GM10847 (cell line): Measurements from ENCODE around the gene CSNK1G2.

ENCODE experiments used
- POLR2A ChIP-seq: IDR thresholded peaks from 2 replicates; pipeline ENCODE4 v1.6.1; 2011; ENCODE audit not compliant: insufficient read length; ENCODE audit errors: extremely low read depth

The CSNK1G2 gene

DNA sequence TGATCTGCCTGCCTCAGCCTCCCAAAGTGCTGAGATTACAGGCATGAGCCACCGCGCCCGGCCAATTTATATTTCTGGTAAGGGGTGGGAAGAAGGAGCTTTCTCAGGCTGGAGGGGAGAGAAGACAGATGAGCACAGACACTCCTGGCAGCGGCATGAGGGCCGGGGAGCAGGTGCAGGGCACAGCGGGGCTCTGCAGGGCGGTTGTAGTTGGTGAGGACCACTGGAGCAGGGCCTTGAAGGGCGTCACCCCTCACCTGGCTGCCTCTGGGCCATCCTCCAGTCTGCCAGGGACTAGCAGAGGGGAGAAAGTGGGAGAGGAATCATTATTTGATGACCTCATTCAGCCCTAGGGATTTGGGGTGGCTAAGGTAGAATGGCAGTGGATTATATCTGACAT is 8.6 kb upstream of the CSNK1G2 start:
- no peak for TF ChIP-seq POLR2A

DNA sequence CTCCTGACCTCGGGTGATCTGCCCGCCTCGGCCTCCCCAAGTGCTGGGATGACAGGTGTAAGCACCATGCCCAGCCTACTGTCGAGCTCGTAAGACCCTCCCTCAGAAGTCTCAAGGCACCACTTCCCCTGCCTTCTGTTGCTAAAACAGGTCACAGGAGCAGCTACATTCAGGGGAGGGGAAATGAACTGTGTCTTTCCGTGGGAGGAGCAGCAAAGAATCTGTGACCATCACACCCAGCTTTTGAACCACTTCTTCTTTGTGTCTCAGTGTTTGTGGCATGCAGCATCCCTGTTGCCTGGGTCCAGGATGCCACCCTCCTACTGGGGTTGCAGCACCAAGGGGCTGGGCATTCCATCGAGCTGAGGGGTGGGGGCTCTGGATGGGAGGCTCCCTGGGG is 7.7 kb upstream of the CSNK1G2 start:
- TF ChIP-seq POLR2A = no peak

DNA sequence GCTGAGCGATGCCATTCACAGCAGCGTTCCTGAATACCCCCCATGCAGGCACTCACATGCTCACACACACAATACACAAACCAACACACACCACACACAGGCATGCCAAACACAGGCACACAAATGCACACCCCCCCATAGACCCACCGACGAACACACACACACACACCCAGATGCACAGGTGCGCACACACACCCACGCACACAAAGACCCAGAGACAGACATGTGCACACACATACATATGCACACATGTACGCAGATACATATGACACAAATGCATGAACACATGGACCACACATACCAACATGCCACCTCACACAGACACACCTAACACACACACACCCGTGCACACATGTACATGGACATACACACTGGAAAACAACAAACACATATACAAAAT is 7.0 kb upstream of the CSNK1G2 start:
- TF ChIP-seq POLR2A = no peak

DNA sequence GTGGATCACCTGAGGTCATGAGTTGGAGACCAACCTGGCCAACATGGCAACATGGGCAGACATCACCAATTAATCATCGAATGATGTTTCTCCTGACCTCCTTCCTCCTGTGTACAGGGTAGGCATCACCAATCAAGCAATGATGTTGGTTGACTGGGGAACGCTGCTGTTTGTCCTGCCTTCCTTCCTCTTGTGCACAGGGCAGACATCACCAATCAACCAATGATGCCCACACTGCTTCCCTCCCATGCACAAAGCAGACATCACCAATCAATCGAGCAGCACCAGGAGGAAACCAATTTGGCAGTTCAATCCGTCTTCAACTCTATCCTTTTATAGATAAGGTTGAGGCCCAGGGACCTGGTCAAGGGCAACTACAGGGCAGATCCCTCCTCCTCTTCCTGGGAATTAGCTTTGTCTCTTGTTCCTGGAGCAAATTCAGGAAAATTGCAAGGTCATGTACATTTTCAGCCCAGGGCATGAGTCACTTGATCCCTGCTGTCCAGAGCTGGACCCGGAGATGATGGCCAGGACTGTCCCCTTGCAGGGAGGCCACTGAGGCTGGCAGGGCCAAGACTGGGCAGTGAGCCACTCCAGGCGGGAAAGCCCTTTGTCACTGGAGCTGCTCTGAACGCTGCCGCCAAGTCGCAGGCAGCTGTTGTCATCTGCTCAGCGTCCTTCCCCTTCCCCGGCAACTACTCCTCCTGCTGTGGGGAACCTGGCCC is 5.3 kb upstream of the CSNK1G2 start:
- no peak for TF ChIP-seq POLR2A

DNA sequence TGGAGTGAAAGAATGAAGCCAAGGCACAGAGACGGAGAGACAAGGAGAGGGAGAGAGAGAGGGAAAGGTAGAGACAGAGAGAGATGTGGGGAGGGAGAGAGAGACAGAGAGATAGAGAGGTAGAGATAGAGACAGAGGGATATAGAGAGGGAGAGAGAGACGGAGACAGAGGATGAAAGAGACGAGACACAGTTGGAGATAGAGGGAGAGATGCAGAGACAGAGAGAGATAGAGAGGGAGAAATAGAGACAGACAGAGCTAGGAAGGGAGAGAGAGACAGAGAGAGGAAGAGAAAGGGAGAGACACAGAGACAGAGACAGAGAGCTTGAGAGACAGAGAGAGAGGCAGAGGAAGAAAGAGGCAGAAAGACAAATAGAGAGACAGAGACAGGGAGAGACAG is 4.5 kb upstream of the CSNK1G2 start:
- no peak for TF ChIP-seq POLR2A

DNA sequence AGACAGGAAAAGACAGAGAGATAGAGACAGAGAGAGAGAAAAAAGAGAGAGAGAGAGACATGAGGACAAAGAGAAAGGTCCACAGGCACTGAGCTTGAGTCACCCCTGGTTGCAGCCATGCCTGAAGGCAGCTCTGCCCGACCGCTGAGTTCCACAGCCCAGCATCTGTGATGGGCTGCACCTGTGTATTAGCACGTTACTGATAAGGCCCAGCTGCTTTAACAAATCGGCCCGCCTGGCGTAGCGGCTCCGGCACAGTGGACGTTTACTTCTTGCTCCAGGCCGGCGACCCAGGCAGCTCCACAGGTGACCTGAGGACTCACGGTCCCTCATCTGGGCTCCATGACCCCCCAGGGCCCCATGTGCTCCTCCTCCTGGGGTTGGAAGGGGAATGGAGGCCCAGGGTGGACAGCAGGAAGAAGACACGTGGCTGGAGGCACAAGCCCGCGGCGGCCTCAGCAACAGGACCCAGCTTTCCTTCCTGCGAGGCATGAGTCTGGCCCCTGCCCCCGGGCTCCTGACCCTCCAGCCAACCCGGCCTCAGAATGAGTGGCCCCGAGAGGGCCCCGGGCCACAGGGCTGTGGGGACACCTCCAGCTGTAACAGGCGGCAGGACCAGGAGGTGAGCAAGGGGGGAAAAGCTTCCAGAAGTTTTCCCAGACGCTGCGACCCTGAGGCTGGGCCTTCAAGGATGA is 3.9 kb upstream of the CSNK1G2 start:
- TF ChIP-seq POLR2A = no peak

DNA sequence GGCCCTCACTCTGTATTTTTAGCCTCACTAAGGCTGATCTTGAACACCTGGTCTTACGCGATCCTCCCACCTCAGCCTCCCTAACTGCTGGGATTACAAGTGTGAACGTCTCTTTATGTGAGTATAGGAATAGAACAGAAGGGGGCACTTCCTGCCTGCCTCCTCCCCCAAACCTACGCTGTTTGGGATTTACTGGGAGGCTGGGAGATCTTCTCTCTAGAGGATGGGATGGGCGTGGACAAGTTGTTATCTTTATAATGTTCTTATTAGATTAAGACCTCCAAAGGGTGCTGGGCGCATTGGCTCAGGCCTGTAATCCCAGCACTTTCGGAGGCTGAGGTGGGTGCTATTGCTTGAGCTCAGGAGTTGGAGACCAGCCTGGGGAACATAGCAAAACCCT is 2.9 kb upstream of the CSNK1G2 start:
- no peak for TF ChIP-seq POLR2A

DNA sequence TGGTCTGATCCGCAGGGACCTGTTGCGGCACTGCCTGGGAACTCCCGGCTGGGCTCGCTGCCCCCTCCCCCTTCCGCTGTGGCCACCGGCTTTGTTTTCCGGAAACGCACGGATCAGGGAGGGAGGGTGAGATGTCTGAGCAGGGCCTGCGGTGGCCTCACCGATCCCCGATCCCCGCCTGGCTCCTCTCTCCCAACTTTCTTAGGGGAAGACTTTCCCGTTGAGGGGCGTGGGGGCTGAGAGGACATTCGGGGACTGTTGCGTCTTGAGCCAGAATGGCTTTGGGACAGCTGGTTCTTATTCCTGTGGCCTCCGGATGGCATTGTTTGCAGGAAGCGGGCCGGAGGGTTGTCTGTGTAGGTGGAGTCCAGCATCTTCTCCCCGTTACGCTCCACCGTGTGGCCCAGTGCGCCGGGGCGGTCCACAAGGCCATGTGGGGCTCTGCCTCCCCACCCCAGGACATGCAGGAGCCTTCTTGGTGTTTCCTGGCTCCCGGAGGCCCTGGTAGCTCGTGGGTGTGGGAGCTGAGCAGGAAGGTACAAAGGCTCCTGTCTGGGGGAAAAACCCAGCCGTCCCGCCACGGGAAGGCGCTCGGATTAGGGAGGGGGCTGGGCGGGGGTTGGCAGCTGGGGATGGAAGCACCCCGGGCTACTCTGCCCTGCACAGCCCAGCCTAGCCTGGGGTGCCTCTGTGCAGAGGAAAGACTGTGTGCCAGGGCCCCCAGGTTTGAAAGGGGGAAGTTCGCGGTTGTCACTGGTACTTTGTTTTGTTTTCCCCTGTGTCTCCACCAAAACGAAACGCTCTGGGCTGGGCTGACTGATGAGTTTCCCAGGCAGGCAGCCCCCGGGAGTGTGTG is 1.3 kb downstream of the CSNK1G2 start:
- peak; percentile 7 for TF ChIP-seq POLR2A

DNA sequence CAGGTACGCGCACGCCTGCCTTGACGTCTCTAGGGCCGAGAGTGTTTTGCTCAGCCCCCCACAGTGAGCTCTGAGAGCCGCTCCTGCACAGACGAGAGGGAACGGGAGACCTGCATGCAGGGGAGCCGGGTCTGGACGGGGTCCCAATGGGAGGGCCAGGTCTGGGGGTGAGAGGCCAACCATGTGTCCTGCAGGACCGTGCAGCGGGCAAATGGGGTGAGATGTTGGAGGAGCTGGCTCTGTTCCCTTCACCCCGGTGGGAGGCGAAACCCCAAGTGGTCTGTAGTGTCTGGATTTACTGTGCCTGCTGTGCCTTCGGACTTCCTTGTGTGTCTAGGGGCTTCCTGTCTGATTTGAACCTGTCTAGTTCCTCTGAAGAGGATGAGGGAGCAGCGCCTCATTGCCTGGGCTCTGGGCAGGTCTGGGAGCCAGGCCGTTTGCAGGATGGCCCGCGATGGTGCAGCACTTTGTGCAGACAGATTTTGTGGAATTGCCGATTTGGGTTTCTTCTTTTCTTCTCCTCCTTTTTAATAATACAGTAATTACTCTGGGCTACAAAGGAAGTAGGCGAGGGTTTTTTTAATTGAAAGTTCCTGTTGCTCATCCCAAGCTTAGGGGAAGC is 2.1 kb downstream of the CSNK1G2 start:
- TF ChIP-seq POLR2A = no peak

DNA sequence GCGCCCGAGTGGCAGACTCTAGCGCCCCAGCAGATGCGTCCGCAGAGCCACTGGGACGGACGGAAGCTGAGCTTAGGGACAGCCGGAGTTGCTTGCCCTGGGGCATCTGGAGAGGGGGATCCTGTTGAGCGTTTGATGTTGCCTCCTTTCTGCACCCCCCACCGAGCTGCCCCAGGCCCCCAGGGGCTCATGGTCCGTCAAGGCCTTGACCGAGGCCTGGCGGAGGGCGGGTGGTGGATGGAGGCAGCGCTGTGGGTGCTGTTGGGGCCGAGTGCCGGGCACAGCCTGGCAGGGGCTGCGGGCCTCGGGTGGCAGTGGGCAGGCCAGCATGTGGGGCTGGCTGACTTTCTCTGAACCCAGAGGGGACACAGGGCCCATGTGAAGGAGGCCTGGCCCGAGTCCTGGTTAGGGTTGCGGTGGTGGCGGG is 2.7 kb downstream of the CSNK1G2 start:
- no peak for TF ChIP-seq POLR2A

DNA sequence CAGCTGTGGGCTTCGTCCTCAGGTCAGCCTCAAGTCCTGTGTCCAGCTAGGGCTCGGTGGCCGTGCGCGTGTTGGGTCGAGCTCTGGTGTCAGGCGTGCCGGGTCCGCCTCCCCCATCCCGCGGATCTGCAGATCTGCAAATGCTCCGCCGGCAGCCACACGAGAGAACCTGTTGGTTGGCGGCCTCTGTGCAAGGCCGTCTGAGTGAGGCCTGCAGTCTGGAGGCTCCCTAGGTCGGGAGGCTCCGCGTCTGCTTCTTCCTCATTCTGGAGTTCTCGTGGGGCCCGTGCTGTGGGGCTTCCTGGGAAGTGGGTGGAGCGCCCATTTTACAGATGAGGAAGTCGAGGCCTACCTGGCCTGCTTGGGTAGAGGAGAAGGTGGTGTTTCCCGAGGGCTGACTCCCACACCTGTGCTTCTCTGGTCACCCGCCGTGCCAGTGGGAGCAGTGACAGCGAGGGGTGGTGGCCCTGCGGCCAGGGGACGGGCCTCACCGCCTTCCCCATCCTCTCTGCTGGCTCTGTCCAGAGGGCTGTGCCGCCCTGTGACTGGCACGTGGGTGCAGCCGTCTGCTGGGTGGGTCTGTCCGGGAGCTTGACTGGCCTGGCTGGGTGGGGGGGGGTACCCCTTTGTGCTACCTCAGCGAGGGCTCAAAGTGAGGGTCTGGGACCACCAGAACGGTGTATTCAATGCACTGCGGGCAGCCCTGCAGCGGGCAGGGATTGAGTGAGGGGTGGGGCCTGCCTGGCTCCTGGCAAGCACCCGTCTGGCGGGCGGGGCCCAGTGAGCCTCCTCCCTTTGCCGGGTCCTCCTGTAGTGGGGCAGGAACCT is 3.3 kb downstream of the CSNK1G2 start:
- TF ChIP-seq POLR2A = no peak

DNA sequence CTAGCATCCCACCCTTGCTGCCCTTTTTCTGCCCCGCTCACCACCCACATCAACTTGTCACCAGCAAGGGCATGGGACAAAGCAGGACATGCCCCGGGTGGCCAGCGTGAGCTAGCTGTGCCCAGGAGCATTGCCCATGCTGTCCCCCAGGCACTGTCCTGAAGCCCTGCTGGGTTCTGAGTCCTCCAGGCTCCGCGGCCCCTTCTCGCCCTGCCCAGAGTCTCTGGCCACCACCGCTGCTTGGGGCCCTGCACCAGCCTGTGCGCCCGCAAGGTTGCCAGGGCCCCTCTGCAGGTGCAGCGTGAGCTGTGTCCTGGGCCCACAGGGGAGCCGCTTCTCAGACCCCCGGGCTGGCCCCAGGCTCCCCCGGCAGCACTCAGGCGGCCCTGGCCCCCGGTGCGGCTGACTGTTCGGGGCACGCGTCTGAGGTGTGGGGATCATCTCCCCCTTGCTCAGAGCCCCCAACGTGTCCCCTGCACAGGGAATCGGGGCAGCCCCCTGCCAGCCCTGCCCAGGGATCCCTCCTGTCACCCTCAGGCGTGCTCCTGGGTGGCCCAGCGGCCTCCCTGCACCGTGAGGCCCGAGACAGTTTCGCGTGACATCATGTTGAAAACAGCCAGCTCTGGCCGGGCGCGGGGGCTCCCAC is 4.1 kb downstream of the CSNK1G2 start:
- no peak for TF ChIP-seq POLR2A

DNA sequence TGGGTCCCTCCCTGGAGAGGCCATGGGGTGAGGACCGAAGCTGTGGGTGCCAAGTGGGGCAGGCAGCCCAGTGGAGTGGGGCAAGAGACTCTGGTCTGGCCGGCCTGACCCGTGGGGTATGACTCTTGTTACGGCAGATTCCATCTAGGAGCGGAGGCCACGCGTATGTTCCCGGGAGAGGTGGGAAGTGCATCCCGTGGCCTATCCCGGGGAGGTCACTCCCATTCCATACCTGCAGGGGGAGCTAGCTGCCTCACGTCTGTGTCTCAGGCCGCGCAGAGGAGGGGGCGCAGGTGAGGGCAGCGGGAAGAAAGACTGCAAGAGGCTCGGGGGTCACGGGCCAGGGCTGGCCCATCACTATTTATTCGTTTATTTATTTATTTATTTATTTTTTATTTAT is 4.9 kb downstream of the CSNK1G2 start:
- no peak for TF ChIP-seq POLR2A

DNA sequence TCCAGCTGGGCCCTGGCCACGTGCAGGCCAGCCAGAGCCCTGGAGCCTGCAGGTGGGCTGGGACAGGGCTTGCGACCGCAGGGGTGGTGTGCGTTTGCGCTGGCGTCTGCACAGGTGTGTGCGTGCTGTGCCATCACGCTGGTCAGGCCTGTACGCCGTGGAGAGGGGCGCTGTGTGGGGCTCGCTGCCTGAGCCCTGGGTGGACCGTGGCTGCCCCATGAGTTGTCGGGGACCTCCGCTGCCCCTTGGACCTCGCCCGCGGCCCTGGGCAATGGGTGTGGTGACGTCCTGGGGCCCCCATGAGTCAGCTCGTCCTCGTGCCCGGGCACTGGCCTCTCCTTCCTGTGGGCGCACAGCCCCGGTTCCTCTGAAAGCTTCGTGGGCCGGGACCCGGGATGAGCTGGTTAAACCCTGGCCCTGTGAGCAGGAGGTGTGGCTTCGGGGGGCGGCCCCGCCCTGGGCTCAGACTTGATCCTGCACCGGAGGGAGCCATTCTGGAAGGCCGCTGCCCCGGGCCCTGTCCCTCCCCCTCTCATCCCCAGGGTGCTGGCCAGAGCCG is 6.8 kb downstream of the CSNK1G2 start:
- TF ChIP-seq POLR2A = no peak
